Camera-type eye (tissue), 1 donor: ENCODE data around the gene TERC. TPM values are rescaled to one million over a fixed set of nuclear protein-coding genes. Genes with fewer than 3 reads are reported as not detected.

Experiments used
- total RNA-seq: library from RNA; depleted of rRNA; stranded (reverse); fragments of >200 nt; gene quantifications from one replicate; pipeline ENCODE4 v1.2.3, GENCODE V29; 2014

TERC gene
- total RNA-seq: 215 TPM

GRCh38 chr3:169764882-169765612 is at the start of gene TERC:
TSS of gene TERC (minus strand) at chr3:169765060.

GRCh38 chr3:169812332-169813235 is 47.7 kb upstream of the TERC start, which contains the start of the genes LRRC34 and LRRIQ4:
TSS of gene LRRC34 (minus strand) at chr3:169812904. CDS start at chr3:169812548, 356 bp downstream.
TSS of gene LRRIQ4 (plus strand) at chr3:169812870. CDS start at chr3:169821922, 9,052 bp downstream.

GRCh38 chr3:169772897-169773816 is 8.3 kb upstream of the TERC start, which contains the start of gene MYNN:
TSS of gene MYNN (plus strand) at chr3:169773396. CDS start at chr3:169774296, 900 bp downstream.

GRCh38 chr3:169769287-169770181 is 4.7 kb upstream of the TERC start, which contains the start of gene ACTRT3:
TSS of gene ACTRT3 (minus strand) at chr3:169769561. CDS start at chr3:169769520, 41 bp downstream.

Other genes starting within 250 kb of the TERC start
- gene MECOM, start 101.3 kb downstream of the TERC start, total RNA-seq: 19.2 TPM
- 2.6 TPM for gene ACTRT3, start 4.5 kb upstream of the TERC start, total RNA-seq
- 36.2 TPM for gene MYNN, start 8.3 kb upstream of the TERC start, total RNA-seq
- 0.33 TPM for gene LRRIQ4, start 47.8 kb upstream of the TERC start, total RNA-seq
- 17.3 TPM for gene LRRC34, start 47.8 kb upstream of the TERC start, total RNA-seq
- not detected for gene LRRC31, start 104.9 kb upstream of the TERC start, total RNA-seq
- gene SAMD7, start 146.5 kb upstream of the TERC start, total RNA-seq: 22.0 TPM
- 94.3 TPM for gene SEC62, start 201.7 kb upstream of the TERC start, total RNA-seq